ENCODE results near the gene TBX5. TPM values are rescaled to one million over a fixed set of nuclear protein-coding genes. Genes with fewer than 3 reads are reported as not detected.

Gene TBX5
- total RNA-seq, 8 experiments from 2014 or later: 0.05 to 3.4 (median 0.38) TPM; not detected in 1

DNA sequence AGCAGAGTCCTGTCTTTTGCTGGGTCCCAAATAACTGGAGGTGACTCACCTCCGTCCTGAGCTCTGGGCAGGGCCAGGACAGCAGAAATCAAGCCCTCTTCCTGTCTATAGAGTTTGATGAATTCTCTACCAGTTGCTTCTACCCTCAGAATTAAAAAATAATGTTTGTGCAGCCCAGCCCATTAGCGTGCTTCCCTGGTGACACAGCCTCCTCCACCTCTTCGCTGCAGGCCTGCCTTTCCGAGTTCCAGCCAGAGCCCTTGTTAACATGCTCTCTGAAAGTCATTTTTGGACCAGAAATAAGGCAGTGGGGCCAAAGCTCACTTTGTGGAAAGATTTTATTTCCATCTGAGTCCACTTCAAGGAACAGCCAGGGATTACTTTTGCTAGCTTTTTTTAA, 94.0 kb downstream of the TBX5 start:
- Histone ChIP-seq H3K27ac (no peak overlapping the region), H3K4me3 (no peak overlapping the region), H3K4me1 (replicated peaks in 1 of 2) (no peaks in the 10 kb centered on the region)
- WGBS, 10 experiments: 0 to 100% (median 79%) methylated on average over 1 to 3 of the region's 4 CpGs; no CpG with 5 or more reads in 4 of the 10 experiments
- peak in 2 of 8 experiments; percentile 81 to 92 for ATAC-seq (replicated peaks in 6 of 8)
- in situ Hi-C loops (cut with MboI; ENCODE audit: low pct_unique_long_range_greater_than_20kb in 2 of 9, low sequenced_read_pairs in 9 of 9, unreplicated experiment in 9 of 9): no loop called here

DNA sequence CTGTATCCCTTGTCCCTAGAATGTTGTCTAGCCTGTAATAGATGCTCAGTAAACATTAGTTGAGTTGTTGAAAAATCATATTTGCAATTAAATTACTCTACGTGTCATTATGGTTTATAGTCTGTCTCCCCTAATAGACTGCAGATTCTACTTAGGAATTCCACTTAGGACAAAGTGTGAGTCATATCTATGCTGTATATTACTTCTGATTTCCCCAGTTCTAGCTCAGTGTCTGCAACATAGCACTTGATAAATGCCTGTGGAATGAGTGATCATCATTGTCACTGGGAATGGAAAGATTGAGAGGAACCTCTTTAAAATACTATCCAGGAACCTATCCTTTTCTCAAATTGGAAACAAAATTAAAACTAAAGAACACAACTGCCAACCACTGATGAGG, 99.3 kb downstream of the TBX5 start:
- in situ Hi-C loops (cut with MboI; ENCODE audit: low pct_unique_long_range_greater_than_20kb in 2 of 9, low sequenced_read_pairs in 9 of 9, unreplicated experiment in 9 of 9): no loop called here
- WGBS, 10 experiments: 0 to 100% (median 75%) methylated on average over 1 of the region's 1 CpG; no CpG with 5 or more reads in 3 of the 10 experiments
- Histone ChIP-seq H3K4me3 (no peak overlapping the region), H3K4me1 (replicated peaks in 1 of 2) (peaks cover 0 to 4% of the 10 kb centered on the region in 2 donors), H3K27ac (no peak overlapping the region)
- ATAC-seq (replicated peaks in 6 of 8): peak in 1 of 8 experiments; percentile 11

GRCh38 chr12:114305446-114305845, 100.5 kb downstream of the TBX5 start:
- in situ Hi-C loops (cut with MboI; ENCODE audit: low pct_unique_long_range_greater_than_20kb in 2 of 9, low sequenced_read_pairs in 9 of 9, unreplicated experiment in 9 of 9): no loop called here

More at GRCh38 chr12:114305446-114305845, 100.5 kb downstream of the TBX5 start:
- peaks cover 0 to 4% of the 10 kb centered on the region in 2 donors for H3K4me1 ChIP-seq (replicated peaks in 1 of 2)
- ATAC-seq (replicated peaks in 6 of 8): no peak
- H3K27ac ChIP-seq: no peak overlapping the region
- no peak overlapping the region for H3K4me3 ChIP-seq

Data from motor neuron (in vitro differentiated cells).